Activated CD4-positive, alpha-beta T cell treated with anti-CD3 and anti-CD28 coated beads, Interleukin-2, amount 50 U/mL, for 16 hours (primary cell): ENCODE measurements around the gene MYO7B.

Experiments
- DNase-seq: peaks from one replicate; pipeline ENCODE4 v3.0.0-alpha.2; 2020

Gene MYO7B

GRCh38 chr2:127640082-127641072 lies 104.9 kb downstream of the MYO7B start:
- peak; percentile 15 for DNase-seq

DNA sequence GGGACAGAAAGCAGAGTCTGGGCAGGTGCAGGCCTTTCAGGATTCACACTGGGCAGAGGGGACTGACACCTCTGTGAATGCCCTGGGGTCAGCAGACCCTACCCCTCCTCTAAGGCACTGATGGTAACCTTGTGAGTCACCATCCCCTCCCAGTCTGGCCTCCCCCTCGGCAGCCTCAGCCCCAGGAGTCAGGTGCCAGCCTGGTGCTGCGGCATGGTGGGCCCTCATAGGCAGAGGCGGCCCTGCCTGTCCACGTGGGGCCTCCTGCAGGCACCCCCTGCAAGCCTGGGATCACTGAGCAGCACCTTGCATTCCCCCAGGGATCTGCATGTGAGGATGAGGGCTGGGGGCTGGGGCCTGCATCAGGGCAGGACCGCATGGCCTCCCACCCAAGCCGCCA lies 105.7 kb downstream of the MYO7B start:
- no peak for DNase-seq

DNA sequence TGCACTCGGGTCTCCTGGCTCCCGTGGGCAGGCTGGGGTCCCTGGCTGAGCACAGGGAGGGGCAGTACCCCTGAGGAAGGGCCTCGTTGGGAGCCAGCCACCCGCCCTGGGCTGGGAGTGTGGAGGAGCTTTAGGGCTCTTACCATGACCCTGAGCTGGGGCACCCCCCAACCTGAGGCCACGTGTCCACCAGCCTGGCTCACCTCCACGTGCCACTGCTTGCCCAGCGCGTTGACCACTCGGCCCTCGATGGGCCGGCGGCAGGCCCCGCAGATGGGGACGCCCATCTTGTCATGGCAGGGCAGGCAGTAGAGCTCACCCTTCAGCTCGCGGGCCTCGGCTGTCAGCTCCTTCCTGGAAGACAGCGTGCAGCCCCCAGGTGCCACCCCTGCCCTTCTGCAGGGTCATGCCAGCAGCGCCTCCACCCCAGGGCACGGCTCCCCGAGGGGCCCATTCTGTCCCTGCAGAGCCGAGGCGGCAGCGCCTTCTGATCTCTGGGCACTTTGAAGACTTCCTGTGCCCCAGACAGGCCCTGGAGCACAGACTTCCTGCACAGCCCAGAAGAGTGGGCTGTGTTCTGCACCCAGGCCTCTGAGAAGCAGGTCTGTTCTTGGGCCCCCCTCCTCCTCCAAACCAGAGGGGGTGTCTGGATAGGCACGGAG lies 106.5 kb downstream of the MYO7B start:
- DNase-seq = no peak

GRCh38 chr2:127642706-127643438 lies 107.4 kb downstream of the MYO7B start:
- no peak for DNase-seq

GRCh38 chr2:127643439-127644065 lies 108.1 kb downstream of the MYO7B start:
- no peak for DNase-seq

DNA sequence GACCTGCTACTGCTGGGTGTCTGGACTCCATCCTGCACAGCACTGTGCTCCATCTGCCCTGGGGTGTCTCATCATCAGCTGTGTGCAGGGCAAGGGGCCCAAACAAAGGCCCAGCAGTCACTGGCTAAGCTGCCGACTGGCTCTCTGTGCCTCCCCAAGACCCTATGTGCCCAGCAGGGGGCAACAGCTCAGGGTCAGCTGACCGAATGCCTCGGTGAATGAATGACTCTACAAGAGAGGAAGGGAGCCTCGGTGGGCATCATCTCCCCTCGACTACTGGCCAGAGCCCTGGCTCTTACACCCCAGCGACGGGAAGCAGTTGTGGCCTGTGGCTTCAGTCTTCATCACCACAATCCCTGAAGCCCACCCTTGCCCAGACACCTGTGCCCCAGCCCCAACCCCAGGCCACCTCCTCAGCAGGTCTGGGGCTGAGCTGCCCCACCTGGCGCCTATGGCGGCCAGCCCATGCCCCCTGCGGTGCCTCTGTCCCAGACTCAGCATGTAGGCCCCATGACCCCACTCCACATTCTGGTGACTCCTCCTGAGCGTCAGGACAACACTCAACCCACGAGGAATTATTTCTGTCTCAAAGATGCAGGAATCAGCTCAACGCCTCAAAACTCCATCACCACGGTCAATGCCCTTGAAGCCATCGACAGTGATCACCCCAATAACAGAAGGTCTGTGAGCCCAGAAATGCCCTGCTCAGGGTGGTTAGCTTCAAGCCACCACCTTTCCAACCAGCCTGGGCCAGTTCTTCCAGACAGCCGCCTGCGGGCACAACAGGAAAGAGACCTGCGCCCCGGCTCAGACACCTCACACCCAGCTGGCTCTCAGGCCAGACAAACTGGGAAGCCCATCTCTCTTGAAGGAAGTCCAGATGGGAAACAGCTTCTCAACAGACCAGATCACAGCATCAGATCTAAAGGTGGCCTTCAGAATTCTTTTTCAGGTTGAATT lies 108.9 kb downstream of the MYO7B start:
- no peak for DNase-seq

DNA sequence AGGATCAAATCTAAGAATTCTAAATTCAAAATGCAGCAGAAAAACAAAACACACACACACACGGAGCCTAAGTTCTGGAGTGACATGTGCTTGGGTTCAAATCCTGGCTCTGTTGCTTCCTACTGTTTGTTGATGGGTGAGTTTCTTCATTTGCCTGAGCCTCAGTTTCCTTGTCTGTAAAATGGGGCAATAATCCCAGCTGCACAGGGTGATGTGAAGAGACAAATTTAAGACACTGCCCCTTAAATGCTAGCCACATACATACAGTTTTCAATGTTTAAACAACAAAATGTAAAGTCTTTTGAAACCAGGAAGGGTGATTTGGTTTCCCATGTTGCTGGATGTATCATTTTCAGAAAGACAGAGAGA lies 109.5 kb downstream of the MYO7B start:
- no peak for DNase-seq

GRCh38 chr2:127645395-127646291 lies 110.2 kb downstream of the MYO7B start, which contains the start of gene GPR17:
Gene GPR17 (plus strand): TSS chr2:127646153. CDS start chr2:127650736, 4,583 bp downstream.
- DNase-seq = no peak

DNA sequence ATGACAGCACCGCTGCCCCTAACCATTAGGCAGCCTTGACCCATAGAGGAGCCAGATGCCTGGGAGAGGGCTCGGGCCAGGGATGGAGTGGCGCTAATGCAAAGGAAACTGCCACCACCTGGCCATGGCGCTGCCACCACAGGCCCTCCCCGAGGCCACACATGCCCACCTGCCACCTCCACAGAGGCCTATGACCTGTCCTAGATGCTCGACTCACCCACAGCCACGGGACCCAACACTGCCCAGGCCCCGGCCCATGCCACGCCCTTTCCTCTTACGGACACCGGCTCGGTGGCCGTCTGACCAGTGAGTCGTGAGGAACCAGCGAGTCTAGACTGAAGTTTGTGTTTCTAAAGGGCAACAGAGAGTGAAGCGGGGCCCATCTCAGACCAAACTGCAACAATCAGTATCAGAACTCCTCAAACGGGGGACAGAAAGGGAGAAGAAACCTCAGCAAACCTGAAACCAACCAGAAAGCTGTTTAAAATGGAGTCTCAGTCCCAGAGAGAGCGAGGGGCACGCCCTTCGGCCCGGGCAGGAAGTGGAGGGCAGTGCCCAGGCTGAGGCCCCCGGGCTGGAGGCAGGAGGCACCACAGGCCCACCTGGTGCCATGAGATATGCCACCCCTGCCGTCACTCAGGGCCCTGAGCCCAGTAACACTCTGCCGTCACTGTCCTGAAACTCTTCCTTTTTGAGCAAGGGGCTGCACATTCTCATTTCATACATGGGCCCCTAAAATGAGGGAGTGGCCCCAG lies 111.2 kb downstream of the MYO7B start:
- DNase-seq = no peak

- no peak for DNase-seq
Measured at GRCh38 chr2:127647242-127648190, 112.0 kb downstream of the MYO7B start.

GRCh38 chr2:127648321-127648720 lies 112.8 kb downstream of the MYO7B start:
- no peak for DNase-seq

DNA sequence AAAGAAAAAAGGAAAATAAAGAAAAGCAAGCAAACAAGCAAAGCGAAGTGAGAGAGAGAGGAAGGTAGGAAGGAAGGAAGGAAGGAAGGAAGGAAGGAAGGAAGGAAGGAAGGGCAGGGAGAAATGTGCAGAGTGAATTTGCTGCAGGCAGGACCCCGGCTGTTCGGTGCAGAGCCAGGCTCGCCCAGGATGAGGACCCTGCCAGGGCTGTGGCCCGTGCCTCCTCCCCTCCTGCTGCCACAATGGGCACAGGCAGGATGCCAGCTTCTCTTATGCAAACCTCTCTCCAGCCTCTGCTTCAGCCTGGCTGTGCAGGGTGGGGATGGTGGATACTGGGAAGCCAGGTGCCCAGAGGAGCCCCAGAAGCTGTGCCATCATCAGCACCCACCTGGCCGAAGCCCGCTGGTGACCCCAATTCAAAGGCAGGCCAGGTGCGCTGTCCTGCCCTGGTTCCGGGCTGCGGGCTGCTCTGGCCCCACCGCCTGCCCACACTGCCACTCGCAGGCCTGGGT lies 113.7 kb downstream of the MYO7B start:
- no peak for DNase-seq

DNA sequence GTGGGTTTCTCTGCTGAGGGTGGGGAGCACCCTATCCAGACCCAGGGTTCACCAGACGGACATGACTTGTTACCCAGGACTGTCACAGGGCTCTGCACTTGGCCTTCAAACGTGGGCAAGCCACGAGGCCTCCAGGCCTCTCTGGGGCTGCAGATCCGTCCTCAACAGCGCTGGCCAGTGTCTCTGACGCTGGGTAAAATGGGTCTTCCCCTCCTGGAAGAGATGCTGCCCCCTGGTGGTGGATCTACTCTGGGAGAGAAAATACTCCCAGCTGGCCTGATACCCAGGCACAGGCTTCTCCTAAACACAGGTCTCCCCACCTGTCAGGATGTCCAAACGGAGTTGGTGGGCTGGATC lies 114.2 kb downstream of the MYO7B start:
- peak; percentile 85 for DNase-seq

GRCh38 chr2:127650041-127650784 lies 114.7 kb downstream of the MYO7B start:
- no peak for DNase-seq

- DNase-seq = no peak
Measured at GRCh38 chr2:127650785-127651380, 115.4 kb downstream of the MYO7B start.

GRCh38 chr2:127651381-127651809 lies 115.9 kb downstream of the MYO7B start:
- no peak for DNase-seq

GRCh38 chr2:127651971-127652550 lies 116.6 kb downstream of the MYO7B start:
- no peak for DNase-seq
